ENCODE data around the gene UCK2. TPM values are rescaled to one million over a fixed set of nuclear protein-coding genes. Genes with fewer than 3 reads are reported as not detected.

The UCK2 gene
- total RNA-seq, 1 experiment from 2014 or later: 63.7 TPM

- Histone ChIP-seq H3K27me3 (replicated peaks) (no peaks in the 10 kb centered on the region), H3K27ac (no peak overlapping the region), H3K4me1 (replicated peaks) (peaks cover 5% of the 10 kb centered on the region; the same call in 1 of the 2 replicates), H3K4me3 (no peak overlapping the region), H3K9me3 (replicated peaks) (no peaks in the 10 kb centered on the region), H3K36me3 (peaks cover 21% of the 10 kb centered on the region)
- DNase-seq (ENCODE audit: low read depth in 1 of 2, low spot score in 2 of 2): no peak
Measured at GRCh38 chr1:165911609-165912281, 84.3 kb downstream of the UCK2 start.

- DNase-seq (ENCODE audit: low read depth in 1 of 2, low spot score in 2 of 2): no peak
- H3K36me3 ChIP-seq: peaks cover 17% of the 10 kb centered on the region
- H3K4me1 ChIP-seq (replicated peaks): no peaks in the 10 kb centered on the region
- no peak overlapping the region for H3K4me3 ChIP-seq
- H3K27me3 ChIP-seq (replicated peaks): no peaks in the 10 kb centered on the region
- no peaks in the 10 kb centered on the region for H3K9me3 ChIP-seq (replicated peaks)
- H3K27ac ChIP-seq: no peak overlapping the region
Measured at GRCh38 chr1:165912638-165913037, 85.2 kb downstream of the UCK2 start.

GRCh38 chr1:165914136-165914798, 86.9 kb downstream of the UCK2 start:
- H3K36me3 ChIP-seq: peaks cover 12% of the 10 kb centered on the region; the same call in 1 of the 2 replicates
- no peak overlapping the region for H3K27ac ChIP-seq
- H3K27me3 ChIP-seq (replicated peaks): no peaks in the 10 kb centered on the region
- DNase-seq (ENCODE audit: low read depth in 1 of 2, low spot score in 2 of 2): peak; percentile 56 to 58
- H3K9me3 ChIP-seq (replicated peaks): no peaks in the 10 kb centered on the region
- no peak overlapping the region for H3K4me3 ChIP-seq
- H3K4me1 ChIP-seq (replicated peaks): no peaks in the 10 kb centered on the region

- 0 out of 2 replicates have a peak, but pooled peaks cover under 1% of the 10 kb centered on the region for H3K36me3 ChIP-seq
- no peak overlapping the region for H3K4me3 ChIP-seq
- no peaks in the 10 kb centered on the region for H3K4me1 ChIP-seq (replicated peaks)
- no peak for DNase-seq (ENCODE audit: low read depth in 1 of 2, low spot score in 2 of 2)
- H3K27me3 ChIP-seq (replicated peaks): no peaks in the 10 kb centered on the region
- no peak overlapping the region for H3K27ac ChIP-seq
- H3K9me3 ChIP-seq (replicated peaks): no peaks in the 10 kb centered on the region
Measured at GRCh38 chr1:165915480-165915879, 88.1 kb downstream of the UCK2 start.

GRCh38 chr1:165915932-165916348, 88.5 kb downstream of the UCK2 start:
- Histone ChIP-seq H3K27me3 (replicated peaks) (no peaks in the 10 kb centered on the region), H3K9me3 (replicated peaks) (no peaks in the 10 kb centered on the region), H3K4me1 (replicated peaks) (no peaks in the 10 kb centered on the region), H3K4me3 (no peak overlapping the region), H3K36me3 (no peaks in the 10 kb centered on the region), H3K27ac (no peak overlapping the region)
- DNase-seq (ENCODE audit: low read depth in 1 of 2, low spot score in 2 of 2): no peak

- Histone ChIP-seq H3K4me3 (no peak overlapping the region), H3K9me3 (replicated peaks) (no peaks in the 10 kb centered on the region), H3K4me1 (replicated peaks) (no peaks in the 10 kb centered on the region), H3K36me3 (no peaks in the 10 kb centered on the region), H3K27ac (no peak overlapping the region), H3K27me3 (replicated peaks) (no peaks in the 10 kb centered on the region)
- no peak for DNase-seq (ENCODE audit: low read depth in 1 of 2, low spot score in 2 of 2)
Measured at GRCh38 chr1:165917166-165917565, 89.8 kb downstream of the UCK2 start.

GRCh38 chr1:165924117-165924516, 96.7 kb downstream of the UCK2 start:
- Histone ChIP-seq H3K4me3 (no peak overlapping the region), H3K27me3 (replicated peaks) (no peaks in the 10 kb centered on the region), H3K4me1 (replicated peaks) (no peaks in the 10 kb centered on the region), H3K27ac (no peak overlapping the region), H3K9me3 (replicated peaks) (no peaks in the 10 kb centered on the region), H3K36me3 (no peaks in the 10 kb centered on the region)
- DNase-seq (ENCODE audit: low read depth in 1 of 2, low spot score in 2 of 2): no peak

GRCh38 chr1:165925498-165926079, 98.2 kb downstream of the UCK2 start:
- Histone ChIP-seq H3K36me3 (no peaks in the 10 kb centered on the region), H3K27ac (no peak overlapping the region), H3K4me1 (replicated peaks) (no peaks in the 10 kb centered on the region), H3K4me3 (no peak overlapping the region), H3K9me3 (replicated peaks) (no peaks in the 10 kb centered on the region), H3K27me3 (replicated peaks) (no peaks in the 10 kb centered on the region)
- no peak for DNase-seq (ENCODE audit: low read depth in 1 of 2, low spot score in 2 of 2)

- H3K27me3 ChIP-seq (replicated peaks): no peaks in the 10 kb centered on the region
- H3K4me1 ChIP-seq (replicated peaks): no peaks in the 10 kb centered on the region
- no peak for DNase-seq (ENCODE audit: low read depth in 1 of 2, low spot score in 2 of 2)
- no peak overlapping the region for H3K4me3 ChIP-seq
- H3K9me3 ChIP-seq (replicated peaks): no peaks in the 10 kb centered on the region
- no peaks in the 10 kb centered on the region for H3K36me3 ChIP-seq
- H3K27ac ChIP-seq: no peak overlapping the region
Measured at GRCh38 chr1:165927169-165927568, 99.8 kb downstream of the UCK2 start.

GRCh38 chr1:165928075-165928731, 100.8 kb downstream of the UCK2 start:
- no peaks in the 10 kb centered on the region for H3K27me3 ChIP-seq (replicated peaks)
- H3K4me3 ChIP-seq: no peak overlapping the region
- H3K27ac ChIP-seq: no peak overlapping the region
- H3K36me3 ChIP-seq: no peaks in the 10 kb centered on the region
- no peak for DNase-seq (ENCODE audit: low read depth in 1 of 2, low spot score in 2 of 2)
- no peaks in the 10 kb centered on the region for H3K9me3 ChIP-seq (replicated peaks)
- H3K4me1 ChIP-seq (replicated peaks): no peaks in the 10 kb centered on the region

- no peaks in the 10 kb centered on the region for H3K36me3 ChIP-seq
- DNase-seq (ENCODE audit: low read depth in 1 of 2, low spot score in 2 of 2): no peak
- no peaks in the 10 kb centered on the region for H3K9me3 ChIP-seq (replicated peaks)
- H3K4me1 ChIP-seq (replicated peaks): no peaks in the 10 kb centered on the region
- H3K4me3 ChIP-seq: no peak overlapping the region
- H3K27me3 ChIP-seq (replicated peaks): no peaks in the 10 kb centered on the region
- no peak overlapping the region for H3K27ac ChIP-seq
Measured at GRCh38 chr1:165930961-165931360, 103.5 kb downstream of the UCK2 start.

GRCh38 chr1:165933446-165934170, 106.2 kb downstream of the UCK2 start:
- Histone ChIP-seq H3K4me3 (no peak overlapping the region), H3K27me3 (replicated peaks) (no peaks in the 10 kb centered on the region), H3K9me3 (replicated peaks) (no peaks in the 10 kb centered on the region), H3K4me1 (replicated peaks) (no peaks in the 10 kb centered on the region), H3K36me3 (no peaks in the 10 kb centered on the region), H3K27ac (no peak overlapping the region)
- DNase-seq (ENCODE audit: low read depth in 1 of 2, low spot score in 2 of 2): no peak

GRCh38 chr1:165936542-165936941, 109.1 kb downstream of the UCK2 start:
- no peak for DNase-seq (ENCODE audit: low read depth in 1 of 2, low spot score in 2 of 2)
- H3K9me3 ChIP-seq (replicated peaks): no peaks in the 10 kb centered on the region
- no peak overlapping the region for H3K4me3 ChIP-seq
- no peaks in the 10 kb centered on the region for H3K4me1 ChIP-seq (replicated peaks)
- 0 out of 2 replicates have a peak, but pooled peaks cover 3% of the 10 kb centered on the region for H3K27me3 ChIP-seq (replicated peaks)
- H3K36me3 ChIP-seq: no peaks in the 10 kb centered on the region
- H3K27ac ChIP-seq: no peak overlapping the region
